ENCODE measurements around the gene MGST3. TPM values are rescaled to one million over a fixed set of nuclear protein-coding genes. Genes with fewer than 3 reads are reported as not detected.

MGST3 gene
- total and polyA plus RNA-seq, 4 donors = 141 to 351 (median 176) TPM

GRCh38 chr1:165662186-165662585, 31.2 kb downstream of the MGST3 start:
- TF ChIP-seq, protein P1, sequence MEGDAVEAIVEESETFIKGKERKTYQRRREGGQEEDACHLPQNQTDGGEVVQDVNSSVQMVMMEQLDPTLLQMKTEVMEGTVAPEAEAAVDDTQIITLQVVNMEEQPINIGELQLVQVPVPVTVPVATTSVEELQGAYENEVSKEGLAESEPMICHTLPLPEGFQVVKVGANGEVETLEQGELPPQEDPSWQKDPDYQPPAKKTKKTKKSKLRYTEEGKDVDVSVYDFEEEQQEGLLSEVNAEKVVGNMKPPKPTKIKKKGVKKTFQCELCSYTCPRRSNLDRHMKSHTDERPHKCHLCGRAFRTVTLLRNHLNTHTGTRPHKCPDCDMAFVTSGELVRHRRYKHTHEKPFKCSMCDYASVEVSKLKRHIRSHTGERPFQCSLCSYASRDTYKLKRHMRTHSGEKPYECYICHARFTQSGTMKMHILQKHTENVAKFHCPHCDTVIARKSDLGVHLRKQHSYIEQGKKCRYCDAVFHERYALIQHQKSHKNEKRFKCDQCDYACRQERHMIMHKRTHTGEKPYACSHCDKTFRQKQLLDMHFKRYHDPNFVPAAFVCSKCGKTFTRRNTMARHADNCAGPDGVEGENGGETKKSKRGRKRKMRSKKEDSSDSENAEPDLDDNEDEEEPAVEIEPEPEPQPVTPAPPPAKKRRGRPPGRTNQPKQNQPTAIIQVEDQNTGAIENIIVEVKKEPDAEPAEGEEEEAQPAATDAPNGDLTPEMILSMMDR (IDR thresholded peaks at IDR 0.05; ENCODE audit: control extremely low read depth, extremely low read depth) = no peak
- H3K36me3 ChIP-seq (ENCODE audit: control insufficient read depth in 4 of 4, insufficient read depth in 4 of 4, low read length in 4 of 4) = peaks cover 28 to 47% (median 36%) of the 10 kb centered on the region in 4 donors
- 84 to 88% methylated on average over 3 of the region's 3 CpGs for WGBS, 2 donors

GRCh38 chr1:165666152-165666825, 35.3 kb downstream of the MGST3 start:
- Histone ChIP-seq H3K36me3 (ENCODE audit: control insufficient read depth in 4 of 4, insufficient read depth in 4 of 4, low read length in 4 of 4) (peaks cover 24 to 69% (median 45%) of the 10 kb centered on the region in 4 donors), H3K4me3 (no peak overlapping the region), H3K4me1 (ENCODE audit: control insufficient read depth in 5 of 5, insufficient read depth in 5 of 5, low read length in 5 of 5) (peaks cover 0 to 1% (median 0%) of the 10 kb centered on the region in 5 donors), H3K9me3 (ENCODE audit: control insufficient read depth in 4 of 4, insufficient read depth in 3 of 4, low read length in 3 of 4) (no peaks in the 10 kb centered on the region), H3K27me3 (ENCODE audit: control insufficient read depth in 3 of 3, insufficient read depth in 3 of 3, low read length in 2 of 3) (no peaks in the 10 kb centered on the region), H3K9ac (ENCODE audit: insufficient read depth in 1 of 2, low read length in 2 of 2) (no peak overlapping the region), H3K27ac (ENCODE audit: low read depth in 1 of 2, low read length in 1 of 2) (no peak overlapping the region)
- DNase-seq = peak in 2 of 3 donors; percentile 20 to 60
- TF ChIP-seq, protein P1 (IDR thresholded peaks at IDR 0.05; ENCODE audit: control extremely low read depth, extremely low read depth) = no peak
- 56 to 57% methylated on average over 5 of the region's 5 CpGs for WGBS, 2 donors
- peak; percentile 51 for ATAC-seq (ENCODE audit: insufficient read depth, low FRiP score)

More at GRCh38 chr1:165662186-165662585, 31.2 kb downstream of the MGST3 start:
- peak overlapping the region in 1 of 2 donors; percentile 2 for H3K27ac ChIP-seq (ENCODE audit: low read depth in 1 of 2, low read length in 1 of 2)
- peaks cover 0 to 7% (median 0%) of the 10 kb centered on the region in 5 donors for H3K4me1 ChIP-seq (ENCODE audit: control insufficient read depth in 5 of 5, insufficient read depth in 5 of 5, low read length in 5 of 5)
- no peaks in the 10 kb centered on the region for H3K9me3 ChIP-seq (ENCODE audit: control insufficient read depth in 4 of 4, insufficient read depth in 3 of 4, low read length in 3 of 4)
- H3K27me3 ChIP-seq (ENCODE audit: control insufficient read depth in 3 of 3, insufficient read depth in 3 of 3, low read length in 2 of 3) = no peaks in the 10 kb centered on the region
- no peak for ATAC-seq (ENCODE audit: insufficient read depth, low FRiP score)
- no peak for DNase-seq
- H3K4me3 ChIP-seq = no peak overlapping the region
- no peak overlapping the region for H3K9ac ChIP-seq (ENCODE audit: insufficient read depth in 1 of 2, low read length in 2 of 2)

DNA sequence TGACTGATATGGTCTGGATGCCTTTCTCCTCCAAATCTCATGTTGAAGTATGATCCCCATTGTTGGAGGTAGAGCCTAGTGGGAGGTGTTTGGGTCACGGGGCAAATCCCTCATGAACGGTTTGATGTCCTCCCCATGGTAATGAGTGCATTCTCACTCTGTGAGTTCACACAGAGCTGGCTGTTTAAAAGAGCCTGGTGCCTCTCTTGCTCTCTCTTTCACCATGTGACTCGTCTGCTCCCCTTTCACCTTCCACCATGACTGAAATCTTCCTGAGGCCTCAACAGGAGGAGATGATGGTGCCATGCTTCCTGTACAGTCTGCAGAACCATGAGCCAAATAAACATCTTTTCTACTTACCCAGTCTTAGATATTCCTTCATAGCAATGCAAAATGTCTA, 37.1 kb downstream of the MGST3 start:
- H3K27ac ChIP-seq (ENCODE audit: low read depth in 1 of 2, low read length in 1 of 2) = no peak overlapping the region
- H3K9me3 ChIP-seq (ENCODE audit: control insufficient read depth in 4 of 4, insufficient read depth in 3 of 4, low read length in 3 of 4) = no peaks in the 10 kb centered on the region
- H3K36me3 ChIP-seq (ENCODE audit: control insufficient read depth in 4 of 4, insufficient read depth in 4 of 4, low read length in 4 of 4) = peaks cover 17 to 56% (median 41%) of the 10 kb centered on the region in 4 donors
- no peak overlapping the region for H3K4me3 ChIP-seq
- WGBS, 2 donors = 93 to 95% methylated on average over 3 of the region's 3 CpGs
- no peak overlapping the region for H3K9ac ChIP-seq (ENCODE audit: insufficient read depth in 1 of 2, low read length in 2 of 2)
- ATAC-seq (ENCODE audit: insufficient read depth, low FRiP score) (no peak), DNase-seq (no peak)
- H3K27me3 ChIP-seq (ENCODE audit: control insufficient read depth in 3 of 3, insufficient read depth in 3 of 3, low read length in 2 of 3) = no peaks in the 10 kb centered on the region
- TF ChIP-seq, protein P1 (IDR thresholded peaks at IDR 0.05; ENCODE audit: control extremely low read depth, extremely low read depth) = no peak
- peaks cover 0 to 1% (median 0%) of the 10 kb centered on the region in 5 donors for H3K4me1 ChIP-seq (ENCODE audit: control insufficient read depth in 5 of 5, insufficient read depth in 5 of 5, low read length in 5 of 5)
